ENCODE data around the gene SNAP23. TPM values are rescaled to one million over a fixed set of nuclear protein-coding genes. Genes with fewer than 3 reads are reported as not detected.

Gene SNAP23
- total RNA-seq, 4 donors from 2014 or later: 30.9 to 59.3 (median 40.1) TPM

- H3K36me3 ChIP-seq: peaks cover 0 to 8% (median 0%) of the 10 kb centered on the region in 3 donors
- WGBS, 2 donors: 81 to 83% methylated on average over 4 of the region's 4 CpGs
- H3K4me1 ChIP-seq: peaks cover 0 to 16% (median 9%) of the 10 kb centered on the region in 3 donors
- TF ChIP-seq POLR2A (IDR thresholded peaks at IDR 0.05) (no peak), CTCF (IDR thresholded peaks at IDR 0.05) (no peak)
- DNase-seq: no peak
- no peaks in the 10 kb centered on the region for H3K9me3 ChIP-seq
- no peak overlapping the region for H3K4me3 ChIP-seq
- intact Hi-C loops (cut with DNase I): no loop called here
- H3K27me3 ChIP-seq: no peaks in the 10 kb centered on the region
- no peak overlapping the region for H3K27ac ChIP-seq
Measured at GRCh38 chr15:42507514-42507913, 12.1 kb downstream of the SNAP23 start.

DNA sequence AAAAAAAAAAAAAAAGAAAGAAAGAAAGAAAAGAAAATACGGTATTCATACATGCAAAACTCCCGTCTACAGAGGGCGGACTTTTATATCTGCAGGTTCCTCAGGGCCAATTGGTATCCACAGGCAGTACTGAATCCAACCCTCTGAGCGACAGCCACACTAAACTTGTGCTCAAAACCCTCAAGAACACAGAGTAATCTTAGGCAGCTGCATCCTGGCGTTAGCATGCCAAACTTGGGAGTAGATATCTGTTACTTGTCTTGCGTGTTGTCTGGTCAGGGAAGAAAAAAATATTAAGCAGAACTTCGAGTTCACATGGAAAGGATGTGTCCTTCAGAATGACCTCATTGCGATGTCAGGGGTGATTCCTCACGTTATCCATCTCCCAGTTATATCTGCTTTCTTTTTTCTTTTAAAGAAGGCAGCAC lies 12.8 kb downstream of the SNAP23 start:
- no peak overlapping the region for H3K4me3 ChIP-seq
- intact Hi-C loops (cut with DNase I): no loop called here
- no peak overlapping the region for H3K27ac ChIP-seq
- peaks cover 0 to 16% (median 9%) of the 10 kb centered on the region in 3 donors for H3K4me1 ChIP-seq
- DNase-seq: no peak
- WGBS, 2 donors: 73% methylated on average over 9 of the region's 9 CpGs
- H3K27me3 ChIP-seq: no peaks in the 10 kb centered on the region
- H3K36me3 ChIP-seq: peaks cover 0 to 15% (median 0%) of the 10 kb centered on the region in 3 donors
- no peaks in the 10 kb centered on the region for H3K9me3 ChIP-seq
- TF ChIP-seq POLR2A (IDR thresholded peaks at IDR 0.05) (no peak), CTCF (IDR thresholded peaks at IDR 0.05) (no peak)

GRCh38 chr15:42510258-42511006 lies 15.0 kb downstream of the SNAP23 start:
- no peak for DNase-seq
- Histone ChIP-seq H3K36me3 (peaks cover 0 to 37% (median 0%) of the 10 kb centered on the region in 3 donors), H3K9me3 (no peaks in the 10 kb centered on the region), H3K27ac (peak overlapping the region in 1 of 4 donors; percentile 19), H3K4me1 (peaks cover 0 to under 1% (median 0%) of the 10 kb centered on the region in 3 donors), H3K27me3 (no peaks in the 10 kb centered on the region), H3K4me3 (peak overlapping the region in 1 of 4 donors; percentile 22)
- 91 to 92% methylated on average over 4 of the region's 4 CpGs for WGBS, 2 donors
- TF ChIP-seq POLR2A (IDR thresholded peaks at IDR 0.05) (no peak), CTCF (IDR thresholded peaks at IDR 0.05) (no peak)
- intact Hi-C loops (cut with DNase I): no loop called here

- no peaks in the 10 kb centered on the region for H3K4me1 ChIP-seq
- TF ChIP-seq CTCF (IDR thresholded peaks at IDR 0.05) (no peak), POLR2A (IDR thresholded peaks at IDR 0.05) (no peak)
- peak overlapping the region in 1 of 4 donors; percentile 22 for H3K4me3 ChIP-seq
- no peak for DNase-seq
- no peaks in the 10 kb centered on the region for H3K27me3 ChIP-seq
- 53 to 66% methylated on average over 4 of the region's 4 CpGs for WGBS, 2 donors
- no peaks in the 10 kb centered on the region for H3K9me3 ChIP-seq
- intact Hi-C loops (cut with DNase I): no loop called here
- peak overlapping the region in 2 of 4 donors; percentile 1 to 19 for H3K27ac ChIP-seq
- H3K36me3 ChIP-seq: peaks cover 0 to 42% (median 0%) of the 10 kb centered on the region in 3 donors
Measured at GRCh38 chr15:42511007-42511391, 15.6 kb downstream of the SNAP23 start.

GRCh38 chr15:42523331-42523730 lies 27.9 kb downstream of the SNAP23 start:
- H3K27me3 ChIP-seq: no peaks in the 10 kb centered on the region
- intact Hi-C loops (cut with DNase I): no loop called here
- TF ChIP-seq POLR2A (IDR thresholded peaks at IDR 0.05): no peak
- H3K4me3 ChIP-seq: no peak overlapping the region
- WGBS, 2 donors: 65 to 89% methylated on average over 2 of the region's 2 CpGs
- peaks cover 0 to 94% (median 9%) of the 10 kb centered on the region in 3 donors for H3K36me3 ChIP-seq
- no peaks in the 10 kb centered on the region for H3K9me3 ChIP-seq
- no peak for DNase-seq
- no peaks in the 10 kb centered on the region for H3K4me1 ChIP-seq
- no peak overlapping the region for H3K27ac ChIP-seq
